Tibial artery (tissue), 4 donors: ENCODE data around the gene SCG3.

Experiments
- DNase-seq, 2 donors: peaks; one replicate each; pipeline ENCODE4 v3.0.0-alpha.2; 2019
- H3K27ac ChIP-seq, 2 donors: fragments of 200-600 bp; sonication (generic) in 1 of 2; 1 replicate in 1 of 2; 2 replicates in 1 of 2; pipeline ENCODE4 v1.5.1; 2018 to 2019; ENCODE audit warnings: mild to moderate bottlenecking in 1 of 2
- H3K27me3 ChIP-seq, 2 donors: fragments of 200-600 bp; sonication (generic) in 1 of 2; one replicate each; pipeline versions ENCODE4 v1.5.1 to v1.6.0; 2016 to 2019
- H3K36me3 ChIP-seq, 3 donors: fragments of 200-600 bp; sonication (generic) in 2 of 3; one replicate each; pipeline ENCODE4 v1.5.1; 2016 to 2019; ENCODE audit warnings: mild to moderate bottlenecking in 2 of 3
- H3K4me1 ChIP-seq, 4 donors: fragments of 200-600 bp; sonication (generic) in 2 of 4; 1 replicate in 3 of 4; 2 replicates in 1 of 4; pipeline ENCODE4 v1.5.1; 2016 to 2019
- H3K4me3 ChIP-seq, 2 donors: fragments of 200-600 bp; sonication (generic) in 1 of 2; 1 replicate in 1 of 2; 2 replicates in 1 of 2; pipeline ENCODE4 v1.5.1; 2018 to 2019; ENCODE audit warnings: mild to moderate bottlenecking in 2 of 2
- H3K9me3 ChIP-seq, 3 donors: fragments of 200-600 bp; sonication (generic) in 1 of 3; one replicate each; pipeline ENCODE4 v1.5.1; 2016 to 2019
- CTCF ChIP-seq, 2 experiments: fragments of 200-600 bp in 1 of 2; fragments of 450-650 bp in 1 of 2; IDR thresholded peaks; one replicate each; pipeline ENCODE4 v1.5.1; 2017 to 2019; ENCODE audit warnings: antibody characterized with exemption in 2 of 2, mild to moderate bottlenecking in 1 of 2, moderate library complexity in 1 of 2
- intact Hi-C: fragments of 100-400 bp; cut with DNase I; formaldehyde crosslinking; loops from one replicate; pipeline ENCODE4 v1.15.0; 2023; ENCODE audit warnings: low total_unique reads

SCG3 gene

GRCh38 chr15:51718746-51719145 is 37.4 kb downstream of the SCG3 start:
- Histone ChIP-seq H3K4me1 (no peaks in the 10 kb centered on the region), H3K9me3 (no peaks in the 10 kb centered on the region), H3K36me3 (peaks cover 0 to 13% (median 5%) of the 10 kb centered on the region in 3 donors), H3K27me3 (no peaks in the 10 kb centered on the region), H3K4me3 (no peak overlapping the region), H3K27ac (no peak overlapping the region)
- no peak for DNase-seq
- TF ChIP-seq CTCF (IDR thresholded peaks at IDR 0.05) = no peak
- intact Hi-C loops = no loop called here

- no peak overlapping the region for H3K4me3 ChIP-seq
- H3K9me3 ChIP-seq = no peaks in the 10 kb centered on the region
- intact Hi-C loops = no loop called here
- H3K27me3 ChIP-seq = no peaks in the 10 kb centered on the region
- H3K36me3 ChIP-seq = peaks cover 0 to 18% (median 5%) of the 10 kb centered on the region in 3 donors
- no peak overlapping the region for H3K27ac ChIP-seq
- no peaks in the 10 kb centered on the region for H3K4me1 ChIP-seq
- no peak for TF ChIP-seq CTCF (IDR thresholded peaks at IDR 0.05)
- DNase-seq = no peak
Observed at GRCh38 chr15:51720201-51720995, 39.1 kb downstream of the SCG3 start.

- Histone ChIP-seq H3K4me3 (no peak overlapping the region), H3K9me3 (no peaks in the 10 kb centered on the region), H3K4me1 (no peaks in the 10 kb centered on the region), H3K27me3 (no peaks in the 10 kb centered on the region), H3K27ac (no peak overlapping the region), H3K36me3 (peaks cover 0 to 18% (median 5%) of the 10 kb centered on the region in 3 donors)
- no peak for TF ChIP-seq CTCF (IDR thresholded peaks at IDR 0.05)
- intact Hi-C loops = no loop called here
- DNase-seq = no peak
Observed at GRCh38 chr15:51721199-51721960, 40.1 kb downstream of the SCG3 start.

GRCh38 chr15:51724199-51724598 is 42.9 kb downstream of the SCG3 start:
- no peaks in the 10 kb centered on the region for H3K27me3 ChIP-seq
- DNase-seq = no peak
- H3K4me1 ChIP-seq = no peaks in the 10 kb centered on the region
- H3K4me3 ChIP-seq = no peak overlapping the region
- peaks cover 0 to 18% (median 5%) of the 10 kb centered on the region in 3 donors for H3K36me3 ChIP-seq
- no peak for TF ChIP-seq CTCF (IDR thresholded peaks at IDR 0.05)
- H3K9me3 ChIP-seq = no peaks in the 10 kb centered on the region
- intact Hi-C loops = no loop called here
- no peak overlapping the region for H3K27ac ChIP-seq

- peaks cover 0 to 18% (median 5%) of the 10 kb centered on the region in 3 donors for H3K36me3 ChIP-seq
- H3K4me1 ChIP-seq = no peaks in the 10 kb centered on the region
- no peak overlapping the region for H3K27ac ChIP-seq
- H3K4me3 ChIP-seq = no peak overlapping the region
- H3K27me3 ChIP-seq = no peaks in the 10 kb centered on the region
- no peaks in the 10 kb centered on the region for H3K9me3 ChIP-seq
- TF ChIP-seq CTCF (IDR thresholded peaks at IDR 0.05) = no peak
- no peak for DNase-seq
- intact Hi-C loops = no loop called here
Observed at GRCh38 chr15:51724673-51725072, 43.4 kb downstream of the SCG3 start.
